ENCODE results near the gene UBE2G1.
"Not testable (repeated sequence)": the region's sequence is repeated elsewhere in the genome, so short reads cannot be mapped to it uniquely, and the experiment has no call there.

Gene UBE2G1

DNA sequence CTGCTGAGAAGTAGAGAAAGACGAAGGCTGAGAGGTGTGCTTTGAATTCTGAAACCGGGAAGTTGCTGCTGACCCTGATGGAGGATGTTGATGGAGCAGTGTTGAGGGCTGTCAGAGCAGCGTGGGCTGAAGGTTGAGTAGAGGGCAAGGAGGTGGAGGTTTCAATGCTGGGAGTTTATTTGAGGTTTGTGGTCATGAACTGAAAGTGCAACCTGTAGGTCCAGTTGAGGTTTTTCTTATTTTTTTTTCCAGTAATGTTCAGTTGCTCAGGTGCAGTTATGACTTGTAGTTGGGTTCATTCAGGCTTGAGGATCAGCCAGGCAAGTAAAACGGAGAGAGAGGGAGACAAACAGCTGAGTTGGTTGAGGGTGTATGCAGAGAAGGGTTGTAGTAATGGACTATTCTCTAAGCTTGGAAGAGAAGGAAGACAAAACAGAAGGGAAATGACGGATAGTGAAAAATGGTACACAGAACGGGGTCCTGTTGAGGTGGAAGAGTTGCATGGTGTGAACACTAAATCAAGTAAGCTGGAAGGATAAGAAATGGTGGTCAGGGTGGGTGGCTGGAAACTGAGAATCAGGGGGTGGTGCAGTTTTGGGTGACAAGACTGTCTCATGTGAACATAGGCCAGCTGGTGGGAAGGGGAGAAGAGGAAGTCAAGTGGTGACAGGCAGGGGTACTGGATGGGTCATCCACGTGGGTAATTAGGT is 8.7 kb upstream of the UBE2G1 start:
- DNase-seq, result no peak

DNA sequence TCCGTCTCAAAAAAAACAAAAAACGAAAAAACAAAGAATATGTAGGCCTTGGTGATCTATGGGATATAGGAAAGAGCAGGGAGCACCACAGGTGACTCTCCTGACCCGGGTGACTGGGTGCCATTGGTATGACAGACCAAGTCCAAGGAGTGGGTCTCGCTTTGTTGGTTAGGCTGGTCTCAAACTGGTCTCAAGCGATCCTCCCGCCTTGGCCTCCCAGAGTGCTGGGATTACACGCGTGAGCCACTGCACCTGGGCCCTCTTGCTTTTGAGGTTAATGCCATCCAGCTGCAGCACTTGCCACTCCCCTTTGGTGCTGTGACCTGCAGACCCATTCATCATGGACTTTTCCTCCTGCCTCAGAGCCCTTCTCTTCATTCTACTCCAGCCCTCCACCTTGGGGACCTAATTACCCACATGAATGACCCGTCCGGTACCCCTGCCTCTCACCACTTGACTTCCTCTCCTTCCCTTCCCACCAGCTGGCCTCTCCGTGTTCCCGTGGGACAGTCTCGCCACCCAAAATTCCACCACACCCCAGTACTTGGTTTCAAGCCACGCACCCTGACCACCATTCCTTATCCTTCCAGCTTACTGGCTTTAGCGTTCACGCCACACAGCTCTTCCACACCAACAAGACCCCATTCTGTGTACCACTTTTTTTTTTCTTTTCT is 3.2 kb upstream of the UBE2G1 start:
- no peak for DNase-seq

DNA sequence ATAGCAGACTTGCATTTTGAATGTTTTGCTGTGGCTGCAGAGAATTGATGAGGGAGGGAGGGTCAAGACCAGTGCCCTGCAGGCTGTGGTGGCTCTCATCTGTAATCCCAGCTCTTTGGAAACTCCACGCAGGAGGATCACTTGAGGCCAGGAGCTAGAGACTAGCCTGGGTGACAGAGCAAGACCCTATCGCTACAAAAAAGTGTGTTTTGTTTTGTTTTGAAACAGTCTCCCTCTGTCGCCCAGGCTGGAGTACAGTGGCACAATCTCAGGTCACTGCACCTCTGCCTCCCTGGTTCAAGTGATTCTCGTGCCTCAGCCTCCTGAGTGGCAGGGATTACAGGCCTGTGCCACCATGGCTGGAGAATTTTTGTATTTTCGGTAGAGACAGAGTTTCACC is 1.9 kb upstream of the UBE2G1 start:
- no peak for DNase-seq

DNA sequence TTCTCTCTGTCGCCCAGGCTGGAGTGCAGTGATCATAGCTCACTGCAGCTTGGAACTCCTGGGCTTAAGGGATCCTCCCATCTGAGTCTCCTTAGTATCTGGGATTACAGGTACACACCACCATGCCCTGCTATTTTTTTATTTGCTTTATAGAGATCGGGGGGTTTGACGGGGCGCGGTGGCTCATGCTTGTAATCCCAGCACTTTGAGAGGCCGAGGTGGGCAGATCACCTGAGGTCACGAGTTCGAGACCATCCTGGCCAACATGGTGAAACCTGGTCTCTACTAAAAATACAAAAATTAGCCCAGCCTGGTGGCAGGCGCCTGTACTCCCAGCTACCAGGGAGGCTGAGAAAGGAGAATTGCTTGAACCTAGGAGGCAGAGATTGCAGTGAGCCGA is 702 bp upstream of the UBE2G1 start:
- DNase-seq, result not testable (repeated sequence)

DNA sequence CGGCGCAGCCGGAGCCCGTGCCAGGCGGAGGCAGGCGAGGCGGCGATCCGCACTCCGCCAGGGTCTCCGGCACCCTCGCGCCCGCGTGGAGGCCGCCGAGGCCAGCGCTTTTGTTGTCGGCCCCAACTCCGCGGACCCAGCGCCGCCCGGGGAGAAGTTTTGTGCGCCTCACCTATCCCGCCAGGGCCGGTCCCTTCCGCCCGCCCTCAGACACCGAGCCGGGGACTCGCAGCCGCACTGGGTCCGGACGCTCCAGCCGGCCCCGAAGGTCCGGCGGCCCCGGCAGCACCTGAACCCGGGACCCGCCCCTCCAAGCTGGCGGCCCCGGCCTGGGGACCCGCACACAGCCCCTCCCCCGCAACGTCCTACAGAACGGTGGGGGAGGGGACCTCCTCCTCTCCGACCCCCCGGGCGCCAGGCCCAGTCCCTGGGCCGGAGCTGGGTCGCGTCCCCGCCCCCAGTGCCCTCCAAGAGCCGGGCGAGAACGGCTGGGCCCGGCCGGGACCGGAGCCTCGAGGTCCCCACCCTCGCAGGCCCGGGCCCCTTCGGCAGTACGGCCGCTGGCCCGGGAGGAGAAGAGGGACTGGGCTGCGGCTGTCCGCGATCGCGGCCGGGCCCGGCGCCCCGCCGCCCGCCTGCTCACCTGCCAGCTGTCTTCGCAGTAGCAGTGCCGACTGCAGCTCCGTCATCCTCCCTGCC is 698 bp downstream of the UBE2G1 start:
- no peak for DNase-seq

DNA sequence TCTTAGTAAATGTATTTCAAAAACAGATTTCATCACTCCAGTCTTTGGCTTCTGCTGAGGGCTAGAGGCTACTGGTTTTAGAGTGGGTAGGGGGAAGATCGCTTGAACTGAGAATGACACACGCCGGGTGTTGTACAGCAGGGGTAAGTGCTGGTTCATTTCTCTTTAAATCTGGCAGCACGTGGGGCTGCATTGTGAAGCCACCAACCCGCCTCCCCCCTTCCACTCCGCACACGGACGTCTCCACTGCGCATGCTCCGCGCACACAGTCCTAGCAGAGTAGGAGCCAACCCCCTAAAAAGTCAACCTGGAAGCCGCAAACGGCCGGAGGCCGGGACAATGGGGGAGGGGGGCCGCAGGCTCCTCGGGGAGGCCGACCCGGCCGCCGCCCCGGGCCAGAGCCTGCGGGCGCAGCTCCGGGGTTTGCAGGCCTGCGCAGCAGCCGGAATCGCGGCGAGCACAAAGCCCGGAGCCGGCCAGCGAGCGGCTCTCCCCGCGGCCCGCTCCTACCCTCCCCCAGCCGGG is 1.3 kb downstream of the UBE2G1 start:
- peak; percentile 71 to 73 for DNase-seq

DNA sequence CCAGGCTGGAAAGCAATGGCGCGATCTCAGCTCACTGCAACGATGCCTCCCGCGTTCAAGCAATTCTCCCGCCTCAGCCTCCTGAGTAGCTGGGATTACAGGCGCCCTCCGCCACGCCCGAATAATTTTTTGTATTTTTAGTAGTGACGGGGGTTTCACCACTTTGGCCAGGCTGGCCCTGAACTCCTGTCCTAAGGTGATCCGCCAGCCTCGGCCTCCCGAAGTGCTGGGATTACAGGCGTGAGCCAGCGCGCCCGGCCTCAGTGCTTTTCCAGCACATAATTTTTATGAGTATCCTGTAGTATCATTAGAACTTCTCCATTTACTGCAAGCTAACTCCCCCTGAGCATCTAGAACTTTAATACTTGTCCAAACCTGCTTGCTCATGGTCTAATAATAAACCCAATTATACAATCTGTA is 1.8 kb downstream of the UBE2G1 start:
- peak in 1 of 2 experiments; percentile 27 for DNase-seq

DNA sequence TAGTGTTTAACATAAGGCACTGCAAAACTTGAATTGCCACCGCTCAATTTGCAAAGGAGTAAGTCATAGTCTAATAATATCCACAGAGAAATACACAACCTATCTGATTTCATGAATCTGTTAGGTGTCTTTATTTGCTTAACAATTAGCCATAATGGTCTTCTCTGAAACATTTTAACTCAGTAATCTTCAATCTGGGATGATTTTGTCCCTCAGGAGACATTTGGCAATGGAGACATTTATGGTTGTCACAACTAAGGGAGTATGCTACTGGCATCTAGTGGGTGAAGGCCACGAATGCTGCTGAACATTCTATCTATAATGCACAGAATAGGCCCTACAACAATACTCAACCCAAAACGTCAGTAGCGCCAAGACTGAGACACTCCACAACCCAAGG is 4.3 kb downstream of the UBE2G1 start:
- peak in 1 of 2 experiments; percentile 2 for DNase-seq

DNA sequence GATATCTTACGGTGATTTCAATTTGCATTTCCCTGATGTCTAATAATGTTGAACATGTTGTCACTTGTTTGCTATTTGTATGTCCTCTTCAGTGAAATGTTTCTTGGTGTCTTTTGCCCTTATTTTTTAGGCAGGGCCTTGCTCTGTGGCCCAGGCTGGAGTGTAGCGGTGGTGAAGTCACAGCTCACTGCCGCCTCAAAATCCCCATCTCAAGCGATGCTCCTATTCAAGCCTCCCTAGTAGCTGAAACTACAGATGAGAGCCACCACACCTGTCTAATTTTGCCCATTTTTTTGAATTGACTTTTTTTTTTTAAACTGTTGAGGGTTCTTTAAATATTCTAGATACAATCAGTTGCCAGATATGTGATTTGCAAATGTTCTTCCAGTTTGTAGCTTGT is 8.3 kb downstream of the UBE2G1 start:
- no peak for DNase-seq

DNA sequence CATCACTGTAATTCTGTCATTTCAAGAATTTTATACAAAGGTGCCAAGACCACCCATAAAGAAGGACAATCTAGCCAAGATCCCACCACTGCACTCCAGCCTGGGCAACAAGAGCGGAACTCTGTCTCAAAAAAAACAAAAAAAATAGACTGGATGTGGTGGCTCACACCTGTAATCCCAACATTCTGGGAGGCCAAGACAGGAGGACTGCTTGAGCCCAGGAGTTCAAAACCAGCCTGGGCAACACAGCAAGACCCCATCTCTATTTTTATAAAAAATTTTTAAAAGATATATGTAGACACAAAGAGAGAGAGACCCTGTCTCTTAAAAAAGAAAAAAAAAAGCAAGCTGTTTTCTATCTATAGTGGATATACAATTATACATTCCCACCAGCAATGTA is 8.8 kb downstream of the UBE2G1 start:
- no peak for DNase-seq

DNA sequence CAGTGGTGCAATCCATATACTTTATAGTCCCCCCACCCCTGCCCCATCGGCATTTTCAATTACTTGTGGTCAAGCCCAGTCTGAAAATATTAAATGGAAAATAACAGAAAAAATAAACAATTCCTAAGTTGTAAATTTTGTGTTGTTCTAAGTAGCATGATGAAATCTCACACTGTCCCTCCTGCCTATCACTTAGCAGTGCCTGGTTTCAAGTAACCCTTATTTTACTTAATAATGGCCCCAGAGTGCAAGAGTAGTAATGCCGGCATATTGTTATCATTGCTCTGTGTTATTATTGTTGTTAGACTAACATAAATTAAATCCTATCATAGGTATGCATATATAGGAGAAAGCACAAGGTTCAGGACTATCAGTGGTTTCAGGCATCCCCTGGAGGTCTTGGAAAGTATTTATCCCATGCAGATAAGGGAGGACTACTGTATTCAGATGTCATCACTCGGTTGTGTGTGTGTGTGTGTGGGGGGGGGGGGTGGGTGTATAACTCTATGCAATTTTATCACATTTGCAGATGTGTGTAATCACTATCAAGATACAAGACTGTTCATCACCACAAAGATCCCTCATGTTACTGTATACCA is 9.3 kb downstream of the UBE2G1 start:
- no peak for DNase-seq

DNA sequence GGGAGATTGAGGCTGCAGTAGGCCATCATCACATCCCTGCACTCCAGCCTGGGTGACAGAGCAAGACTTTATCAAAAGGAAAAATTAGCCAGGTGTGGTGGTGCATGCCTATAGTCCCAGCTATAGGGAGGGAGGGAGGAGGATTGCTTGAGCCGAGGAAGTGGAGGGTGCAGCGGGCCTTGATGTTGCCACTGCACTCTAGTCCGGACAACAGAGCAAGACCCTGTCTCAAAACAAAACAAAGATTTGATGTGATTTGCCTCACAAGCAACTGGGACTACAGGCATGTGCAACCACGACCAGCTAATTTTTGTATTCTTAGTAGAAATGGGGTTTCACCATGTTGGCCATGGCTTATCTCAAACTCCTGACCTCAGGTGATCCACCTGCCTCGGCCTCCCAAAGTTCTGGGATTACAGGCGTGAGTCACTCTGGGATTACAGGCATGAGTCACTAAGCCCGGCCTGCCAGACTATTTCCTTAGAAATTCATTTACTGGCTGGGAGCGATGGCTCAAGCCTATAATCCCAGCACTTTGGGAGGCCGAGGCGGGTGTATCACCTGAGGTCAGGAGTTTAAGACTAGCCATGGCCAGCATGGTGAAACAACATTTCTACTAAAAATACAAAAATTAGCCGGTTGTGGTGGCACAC is 11.5 kb downstream of the UBE2G1 start:
- DNase-seq, result no peak

DNA sequence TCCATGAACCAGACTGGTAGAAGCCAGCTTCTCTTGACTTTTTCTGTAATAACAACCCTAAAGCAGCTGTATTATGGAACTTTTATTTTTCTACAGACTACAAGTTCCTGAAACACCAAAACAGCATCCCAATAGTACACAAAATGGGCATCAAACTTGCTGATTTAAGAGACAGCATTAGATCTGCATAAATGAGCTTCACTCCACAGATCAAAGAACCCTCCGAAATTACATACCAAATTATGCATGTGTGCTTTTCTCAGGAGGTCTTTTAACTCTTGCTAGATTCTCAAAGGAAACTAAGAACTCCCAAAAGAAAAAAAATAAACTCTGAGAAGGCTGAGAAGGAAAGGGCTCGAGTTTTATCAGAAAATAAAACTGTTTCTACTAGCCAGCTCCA is 12.3 kb downstream of the UBE2G1 start:
- DNase-seq, result no peak

DNA sequence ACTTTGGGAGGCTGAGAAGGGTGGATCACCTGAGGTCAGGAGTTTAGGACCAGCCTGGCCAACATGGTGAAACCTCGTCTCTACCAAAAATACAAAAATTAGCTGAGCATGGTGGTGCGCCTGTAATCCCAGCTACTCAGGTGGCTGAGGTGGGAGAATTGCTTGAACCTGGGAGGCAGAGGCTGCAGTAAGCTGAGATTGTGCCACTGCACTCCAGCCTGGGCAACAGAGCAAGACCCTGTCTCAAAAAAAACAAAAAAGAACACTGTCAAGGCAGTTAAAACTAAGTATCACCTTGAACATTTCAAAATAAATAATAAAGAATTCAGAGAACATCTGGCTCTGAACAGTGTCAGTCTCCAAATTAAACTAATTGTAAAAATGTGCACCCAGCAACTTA is 16.3 kb downstream of the UBE2G1 start:
- not testable (repeated sequence) for DNase-seq

DNA sequence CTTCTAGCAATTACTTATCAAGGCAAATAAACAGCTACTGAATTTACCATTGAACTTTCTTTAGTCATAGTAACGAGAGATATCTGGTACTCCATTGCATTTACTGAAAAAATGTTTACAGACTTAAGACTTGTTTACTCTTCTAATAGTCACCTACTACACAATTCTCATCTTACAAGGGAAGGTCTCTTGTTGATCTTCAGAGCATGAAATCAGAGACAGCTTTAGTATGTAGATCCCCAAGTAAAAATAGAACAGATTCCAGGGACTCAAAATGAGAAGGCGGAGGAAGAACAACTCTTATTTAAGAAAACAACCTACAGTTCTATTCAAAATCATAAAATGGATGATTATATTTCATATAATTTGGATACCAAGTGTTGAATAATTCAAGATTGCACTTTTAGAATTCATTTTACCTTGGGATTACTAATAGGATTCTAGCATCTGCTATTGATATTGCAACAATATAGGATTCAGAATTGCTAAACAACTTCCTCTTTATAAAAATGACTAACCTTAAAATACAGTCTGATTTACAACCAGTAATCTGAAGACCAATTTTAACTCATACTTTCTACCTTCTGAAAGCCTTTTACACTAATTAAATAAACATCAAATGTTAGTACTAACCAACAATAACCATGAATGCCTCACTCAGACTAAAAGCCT is 20.8 kb downstream of the UBE2G1 start:
- DNase-seq, result no peak

DNA sequence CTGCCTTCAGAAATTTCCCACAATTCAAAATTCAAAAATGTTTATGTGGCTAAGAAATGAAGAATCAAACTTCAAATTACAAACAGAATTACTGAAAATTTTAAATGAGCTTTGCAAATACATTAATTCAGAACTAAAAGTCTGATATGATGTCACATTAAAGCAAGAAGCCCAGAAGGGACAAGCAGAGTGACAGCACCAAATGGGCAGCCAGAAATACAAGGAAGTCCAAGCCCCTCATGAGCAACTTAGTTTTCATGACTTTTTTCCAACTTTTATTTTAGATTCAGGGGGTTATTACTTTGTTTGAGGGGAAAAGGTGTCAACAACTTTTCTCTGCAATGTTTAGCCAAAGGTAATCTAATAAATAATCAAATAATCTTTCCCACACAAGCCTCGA is 21.5 kb downstream of the UBE2G1 start:
- no peak for DNase-seq

DNA sequence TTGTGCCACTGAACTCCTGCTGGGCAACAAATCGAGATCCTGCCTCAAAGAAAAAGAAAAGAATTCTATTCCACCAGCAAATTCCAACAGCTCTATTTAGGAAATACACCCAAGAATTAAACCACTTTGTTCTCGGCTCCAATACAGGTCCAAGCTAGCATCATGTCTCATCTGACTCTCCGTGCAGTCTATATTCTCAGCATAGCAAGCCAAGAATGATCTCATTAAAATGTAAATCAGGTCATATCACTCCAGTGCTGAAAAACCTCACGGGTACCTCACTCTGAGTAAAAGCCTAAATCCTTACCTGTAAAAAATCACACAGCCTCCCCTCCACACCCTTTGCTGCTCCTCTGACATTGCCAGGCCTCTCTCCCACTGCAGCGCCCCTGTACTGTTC is 23.9 kb downstream of the UBE2G1 start:
- DNase-seq, result no peak

DNA sequence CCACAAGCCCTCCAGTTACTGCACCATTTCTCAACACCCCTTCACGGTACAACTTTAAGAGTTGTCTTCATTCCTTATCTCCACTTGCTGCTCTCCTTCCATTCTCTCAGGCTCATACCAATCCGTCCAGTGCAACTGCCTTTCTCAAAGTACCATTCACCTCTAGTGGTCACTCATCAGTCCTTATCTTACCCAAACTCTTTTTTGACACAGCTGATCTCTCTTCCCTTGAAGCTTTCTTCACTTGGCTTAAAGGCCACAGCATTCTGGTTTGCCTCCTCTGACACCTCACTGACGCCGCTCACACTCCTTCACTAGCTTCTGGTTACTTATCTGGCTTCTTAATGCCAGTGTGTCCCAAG is 24.9 kb downstream of the UBE2G1 start:
- DNase-seq, result no peak

DNA sequence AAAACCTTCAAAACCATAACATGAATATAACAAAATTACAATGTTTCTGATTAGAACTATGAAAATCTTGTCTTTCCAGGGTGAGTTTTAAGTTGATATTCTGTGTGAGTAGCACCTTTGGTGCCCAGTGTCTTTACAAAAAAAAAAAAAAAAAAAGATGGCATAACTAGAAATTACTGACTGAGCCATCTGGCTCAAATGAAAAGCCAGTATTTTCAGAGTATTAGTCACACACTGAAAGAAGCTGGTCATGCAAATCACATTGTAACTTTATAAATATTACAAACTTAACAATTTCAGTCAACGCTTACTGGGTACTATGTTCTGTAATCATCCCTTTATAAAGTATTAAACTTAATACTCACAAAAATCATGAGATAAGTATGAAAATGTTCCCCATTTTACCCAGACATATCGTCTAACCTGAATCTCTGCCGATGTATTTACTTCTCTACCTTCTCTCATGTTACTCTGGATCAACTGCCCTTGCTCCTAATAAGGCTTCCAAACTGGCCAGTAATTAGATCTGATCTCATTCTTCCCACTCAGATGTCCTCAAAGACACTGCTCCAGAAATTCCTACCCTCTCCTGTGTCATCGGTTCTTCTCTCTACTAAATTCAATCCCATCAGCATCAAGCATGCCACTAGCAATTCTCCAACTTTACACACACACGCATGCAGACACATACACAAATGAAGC is 25.4 kb downstream of the UBE2G1 start:
- no peak for DNase-seq

DNA sequence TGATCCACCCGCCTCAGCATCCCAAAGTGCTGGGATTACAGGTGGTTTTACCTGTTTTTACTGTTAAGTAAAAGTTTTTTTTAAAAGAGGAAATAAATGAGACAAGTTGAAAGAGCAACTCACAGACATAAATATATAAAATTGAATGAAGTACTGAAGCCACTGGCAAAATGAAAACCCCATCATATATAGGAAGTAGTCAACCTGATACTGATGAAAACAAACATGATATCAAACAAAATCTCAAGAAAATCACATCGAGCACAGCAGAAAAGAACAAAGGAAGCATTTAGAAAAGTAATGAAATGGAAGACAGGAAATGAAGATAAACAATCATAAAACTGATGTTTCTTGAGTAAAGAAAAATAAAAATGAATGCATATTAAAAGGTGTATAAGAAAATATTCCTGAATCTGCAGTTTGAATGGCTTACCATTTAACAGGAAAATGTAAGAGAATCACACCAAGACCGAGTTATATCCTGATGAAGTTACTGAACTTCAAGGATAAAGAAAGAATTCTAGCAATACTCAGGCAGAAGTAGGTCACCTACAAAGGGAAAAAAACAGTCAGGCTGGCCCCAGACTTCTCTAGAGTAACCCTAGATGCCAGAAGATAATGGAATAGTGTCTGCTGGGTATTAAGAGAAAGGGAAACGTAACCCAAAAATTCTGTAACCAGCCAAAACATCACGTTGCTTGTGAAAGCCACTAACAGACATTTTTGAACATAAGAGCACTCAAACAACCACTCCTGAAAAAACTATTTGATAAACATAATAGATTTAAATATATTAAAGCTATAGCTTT is 31.5 kb downstream of the UBE2G1 start:
- no peak for DNase-seq

DNA sequence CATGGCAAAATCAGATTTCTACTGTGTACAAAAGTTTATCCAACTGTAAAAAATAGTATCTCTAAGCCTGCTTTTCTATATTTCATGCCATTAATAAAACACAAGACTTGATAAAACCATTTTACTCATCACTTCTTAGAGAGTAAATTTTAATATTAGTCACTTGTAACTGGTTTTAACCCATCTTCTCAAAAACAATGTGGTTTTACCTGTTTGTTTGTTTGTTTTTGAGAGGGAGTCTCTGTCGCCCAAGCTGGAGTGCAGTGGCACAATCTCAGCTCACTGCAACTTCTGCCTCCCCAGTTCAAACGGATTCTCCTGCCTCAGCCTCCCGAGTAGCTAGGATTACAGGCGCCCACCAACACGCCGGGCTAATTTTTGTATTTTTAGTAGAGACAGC is 32.1 kb downstream of the UBE2G1 start:
- DNase-seq, result no peak

All from Kasumi-1 (cell line).